Measurements from ENCODE around the gene C11orf68. TPM values are rescaled to one million over a fixed set of nuclear protein-coding genes. Genes with fewer than 3 reads are reported as not detected.

Gene C11orf68
- total and polyA plus RNA-seq, 2 of the 8 experiments (the other 6 are each of a cell fraction or from before 2014, with no cell fraction given) = 24.0 to 51.2 TPM

DNA sequence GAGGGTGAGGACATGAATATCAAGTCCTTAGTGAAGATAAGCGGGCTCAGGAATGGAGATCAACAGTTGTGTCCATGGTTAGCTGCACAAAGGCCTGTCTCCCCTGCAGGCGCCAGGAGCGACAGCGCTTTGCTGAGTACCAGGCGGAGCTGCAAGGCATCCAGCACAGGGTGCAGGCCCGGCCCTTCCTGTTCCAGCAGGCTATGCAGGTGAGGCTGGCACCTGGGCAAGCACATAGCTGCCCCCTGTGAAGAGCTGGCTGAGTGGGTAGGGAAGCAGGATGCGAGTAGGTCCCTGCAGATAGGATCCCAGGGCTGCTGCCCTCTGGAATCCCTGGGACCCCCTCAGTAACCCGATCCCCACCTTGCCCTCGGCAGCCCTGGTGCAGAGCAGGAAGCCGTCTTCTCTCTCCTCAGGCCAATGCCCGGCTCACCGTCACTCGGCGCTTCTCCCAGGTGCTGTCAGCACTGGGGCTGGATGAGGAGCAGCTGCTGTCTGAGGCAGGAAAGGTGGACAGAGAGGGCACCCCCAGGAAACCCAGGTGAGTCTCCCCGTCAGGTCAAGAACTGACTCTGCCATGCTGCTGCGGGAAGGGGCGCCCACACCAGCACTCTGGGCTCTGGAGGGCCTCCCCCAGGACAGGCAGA is 40.0 kb upstream of the C11orf68 start (continued):
- TF ChIP-seq, protein P1, sequence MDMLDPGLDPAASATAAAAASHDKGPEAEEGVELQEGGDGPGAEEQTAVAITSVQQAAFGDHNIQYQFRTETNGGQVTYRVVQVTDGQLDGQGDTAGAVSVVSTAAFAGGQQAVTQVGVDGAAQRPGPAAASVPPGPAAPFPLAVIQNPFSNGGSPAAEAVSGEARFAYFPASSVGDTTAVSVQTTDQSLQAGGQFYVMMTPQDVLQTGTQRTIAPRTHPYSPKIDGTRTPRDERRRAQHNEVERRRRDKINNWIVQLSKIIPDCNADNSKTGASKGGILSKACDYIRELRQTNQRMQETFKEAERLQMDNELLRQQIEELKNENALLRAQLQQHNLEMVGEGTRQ (IDR thresholded peaks at IDR 0.05; ENCODE audit: low read length) = no peak
- TF ChIP-seq CTBP2 (IDR thresholded peaks at IDR 0.05; ENCODE audit: borderline replicate concordance, insufficient read depth, insufficient read length, low read length) (no peak), NANOG (IDR thresholded peaks at IDR 0.05; ENCODE audit: insufficient read depth, low read depth, low read length, poor library complexity, severe bottlenecking) (no peak), SRF (IDR thresholded peaks at IDR 0.05; ENCODE audit: low read depth, low read length) (no peak), TAF7 (optimal IDR thresholded peaks at IDR 0.05; ENCODE audit: borderline replicate concordance, low read depth, low read length) (no peak), TBP (IDR thresholded peaks at IDR 0.05; ENCODE audit: low read depth, low read length) (no peak), KDM1A (IDR thresholded peaks at IDR 0.05; ENCODE audit: borderline replicate concordance, low read length) (no peak)
- TF ChIP-seq, protein P2, sequence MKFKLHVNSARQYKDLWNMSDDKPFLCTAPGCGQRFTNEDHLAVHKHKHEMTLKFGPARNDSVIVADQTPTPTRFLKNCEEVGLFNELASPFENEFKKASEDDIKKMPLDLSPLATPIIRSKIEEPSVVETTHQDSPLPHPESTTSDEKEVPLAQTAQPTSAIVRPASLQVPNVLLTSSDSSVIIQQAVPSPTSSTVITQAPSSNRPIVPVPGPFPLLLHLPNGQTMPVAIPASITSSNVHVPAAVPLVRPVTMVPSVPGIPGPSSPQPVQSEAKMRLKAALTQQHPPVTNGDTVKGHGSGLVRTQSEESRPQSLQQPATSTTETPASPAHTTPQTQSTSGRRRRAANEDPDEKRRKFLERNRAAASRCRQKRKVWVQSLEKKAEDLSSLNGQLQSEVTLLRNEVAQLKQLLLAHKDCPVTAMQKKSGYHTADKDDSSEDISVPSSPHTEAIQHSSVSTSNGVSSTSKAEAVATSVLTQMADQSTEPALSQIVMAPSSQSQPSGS (IDR thresholded peaks at IDR 0.05; ENCODE audit: low read length) = no peak
